ENCODE results near the gene TMEM74B.

Gene TMEM74B

GRCh38 chr20:1144401-1145172 is 40.2 kb downstream of the TMEM74B start:
- DNase-seq (ENCODE audit: low read depth in 3 of 3): no peak

DNA sequence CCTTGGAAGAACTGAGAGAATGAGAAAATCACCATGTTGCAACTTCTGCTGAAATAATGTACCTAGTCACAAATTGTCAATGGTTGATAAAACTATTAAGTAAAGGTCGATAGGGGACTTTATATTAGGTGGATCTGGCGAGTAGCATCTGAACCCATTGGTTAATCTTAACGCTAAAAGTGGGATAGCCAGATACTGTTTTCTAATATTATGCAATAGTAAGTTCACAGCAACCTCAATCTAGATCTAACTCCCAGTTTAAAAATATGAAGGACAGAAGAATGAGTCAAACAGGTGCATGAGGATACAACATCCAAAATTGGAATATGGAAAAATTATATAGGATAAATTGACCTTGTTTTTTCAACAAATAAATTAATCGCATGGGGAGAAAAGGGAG is 47.5 kb downstream of the TMEM74B start:
- no peak for DNase-seq (ENCODE audit: low read depth in 3 of 3)

DNA sequence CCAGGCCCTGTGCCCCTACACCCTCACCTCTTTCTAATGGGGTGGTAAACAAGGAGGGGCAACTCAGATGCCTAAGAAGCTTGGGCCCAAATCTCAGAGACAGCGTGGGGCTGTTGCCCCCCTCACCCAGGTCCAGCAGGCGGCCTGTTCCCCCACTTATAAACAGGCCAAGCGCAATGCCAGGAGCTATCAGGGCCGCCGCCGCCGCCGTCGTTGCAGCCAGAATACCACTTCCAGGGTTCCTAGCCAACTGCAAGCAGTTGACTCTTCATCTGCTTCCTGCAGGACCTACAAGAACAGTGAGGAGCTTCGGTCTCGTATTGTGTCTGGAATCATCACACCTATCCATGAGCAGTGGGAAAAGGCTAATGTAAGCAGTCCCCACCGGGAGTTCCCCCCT is 49.9 kb downstream of the TMEM74B start:
- no peak for DNase-seq (ENCODE audit: low read depth in 3 of 3)

DNA sequence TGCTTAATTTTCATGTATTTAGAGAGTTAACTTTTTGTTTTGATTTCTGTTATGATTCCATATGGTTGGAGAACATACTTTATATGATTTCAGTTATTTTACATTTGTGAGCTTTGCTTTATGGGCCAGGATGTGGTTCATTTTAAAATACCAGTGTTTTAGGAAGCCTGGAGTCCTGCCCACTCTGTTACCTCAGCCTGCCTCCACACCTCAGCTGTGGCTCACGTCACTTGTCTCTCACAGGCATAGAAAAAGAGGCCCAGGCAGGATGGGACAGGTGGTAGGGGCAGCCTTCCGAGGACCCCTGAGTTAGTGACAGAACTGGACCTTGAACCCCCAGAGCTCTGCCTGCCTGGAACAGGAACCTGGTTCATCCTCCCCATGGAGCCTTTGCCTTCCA is 50.4 kb downstream of the TMEM74B start:
- no peak for DNase-seq (ENCODE audit: low read depth in 3 of 3)

DNA sequence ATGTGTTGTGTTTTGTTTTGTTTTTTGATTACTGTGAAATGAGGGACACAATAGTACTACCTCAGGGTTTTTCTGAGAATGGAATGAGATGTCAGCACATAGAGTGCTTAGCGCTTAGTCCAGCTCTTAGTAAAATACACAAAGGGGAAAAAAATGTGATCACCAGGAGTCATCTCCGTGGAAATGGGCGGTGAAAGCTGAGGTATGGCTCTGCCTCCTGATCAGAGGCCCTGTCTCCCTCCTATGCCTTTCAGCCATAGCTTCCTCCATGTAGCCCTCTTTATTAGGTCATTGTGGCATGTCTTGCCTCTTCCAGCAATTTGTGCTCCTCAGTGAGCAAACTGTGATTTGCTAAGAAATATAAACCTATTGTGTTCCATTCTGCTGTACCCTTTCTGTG is 53.4 kb downstream of the TMEM74B start:
- no peak for DNase-seq (ENCODE audit: low read depth in 3 of 3)

DNA sequence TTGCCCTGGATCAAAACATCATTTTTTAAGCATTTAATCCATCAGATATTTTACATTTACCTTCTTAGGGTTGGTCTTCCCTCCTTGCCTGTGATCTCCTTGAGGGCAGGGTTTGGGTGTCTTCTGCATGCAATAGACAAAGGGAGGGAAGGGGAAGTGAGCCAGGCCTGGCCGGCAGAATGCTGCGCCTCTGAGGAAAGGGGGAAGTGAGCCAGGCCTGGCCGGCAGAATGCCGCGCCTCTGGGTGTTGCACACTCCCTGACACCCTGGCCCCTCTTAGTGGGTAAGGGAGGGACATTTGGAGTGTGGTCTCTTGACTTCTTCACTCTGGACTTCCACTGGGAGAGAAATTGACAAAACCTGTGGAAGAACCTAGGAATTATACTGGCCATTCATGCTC is 53.9 kb downstream of the TMEM74B start:
- no peak for DNase-seq (ENCODE audit: low read depth in 3 of 3)
